Suprapubic skin (tissue), 4 donors: ENCODE data around the gene ZFR. TPM values are rescaled to one million over a fixed set of nuclear protein-coding genes. Genes with fewer than 3 reads are reported as not detected.

Experiments
- DNase-seq, 2 donors: peaks; one replicate each; pipeline ENCODE4 v3.0.0-alpha.2; 2019; ENCODE audit warnings: low spot score in 2 of 2
- H3K27ac ChIP-seq: fragments of 200-600 bp; sonication (generic); one replicate; pipeline ENCODE4 v1.5.1; 2019
- H3K27me3 ChIP-seq: fragments of 200-600 bp; sonication (generic); one replicate; pipeline ENCODE4 v1.5.1; 2019
- H3K36me3 ChIP-seq: fragments of 200-600 bp; sonication (generic); one replicate; pipeline ENCODE4 v1.5.1; 2019
- H3K4me1 ChIP-seq: fragments of 200-600 bp; sonication (generic); one replicate; pipeline ENCODE4 v1.5.1; 2019
- H3K4me3 ChIP-seq: fragments of 200-600 bp; sonication (generic); one replicate; pipeline ENCODE4 v1.5.1; 2019; ENCODE audit warnings: mild to moderate bottlenecking
- H3K9me3 ChIP-seq: fragments of 200-600 bp; sonication (generic); one replicate; pipeline ENCODE4 v1.5.1; 2019
- EP300 ChIP-seq: sonication (generic); formaldehyde crosslinking; IDR thresholded peaks from one replicate; pipeline ENCODE4 v1.6.1; 2017; ENCODE audit warnings: antibody characterized with exemption
- POLR2A ChIP-seq, 2 donors: fragments of 450-650 bp; IDR thresholded peaks; one replicate each; pipeline ENCODE4 v1.6.1; 2017; ENCODE audit warnings: antibody characterized with exemption in 2 of 2, mild to moderate bottlenecking in 2 of 2, moderate library complexity in 2 of 2
- POLR2AphosphoS5 ChIP-seq, 3 donors: sonication (generic); formaldehyde crosslinking; IDR thresholded peaks; one replicate each; pipeline ENCODE4 v1.6.1; 2017; ENCODE audit warnings: antibody characterized with exemption in 3 of 3
- WGBS: methylation state at CpG from one replicate; pipeline ENCODE4 v1.1.5; 2018; 5-methylcytosine and 5-hydroxymethylcytosine counted together
- total RNA-seq, 4 donors: library from RNA; depleted of rRNA; stranded (reverse); fragments of >200 nt; gene quantifications; one replicate each; pipeline ENCODE4 v1.1.0, GENCODE V29; 2016
- TF ChIP-seq, protein P1 (sequence below), 2 donors: fragments of 200-600 bp in 1 of 2; fragments of 450-650 bp in 1 of 2; sonication (generic) in 1 of 2; IDR thresholded peaks; one replicate each; pipeline ENCODE4 v1.5.1; 2016 to 2019; ENCODE audit warnings: antibody characterized with exemption in 2 of 2, mild to moderate bottlenecking in 1 of 2, moderate library complexity in 1 of 2

The ZFR gene
- total RNA-seq, 4 donors from 2014 or later, result 49.0 to 66.8 (median 54.1) TPM

DNA sequence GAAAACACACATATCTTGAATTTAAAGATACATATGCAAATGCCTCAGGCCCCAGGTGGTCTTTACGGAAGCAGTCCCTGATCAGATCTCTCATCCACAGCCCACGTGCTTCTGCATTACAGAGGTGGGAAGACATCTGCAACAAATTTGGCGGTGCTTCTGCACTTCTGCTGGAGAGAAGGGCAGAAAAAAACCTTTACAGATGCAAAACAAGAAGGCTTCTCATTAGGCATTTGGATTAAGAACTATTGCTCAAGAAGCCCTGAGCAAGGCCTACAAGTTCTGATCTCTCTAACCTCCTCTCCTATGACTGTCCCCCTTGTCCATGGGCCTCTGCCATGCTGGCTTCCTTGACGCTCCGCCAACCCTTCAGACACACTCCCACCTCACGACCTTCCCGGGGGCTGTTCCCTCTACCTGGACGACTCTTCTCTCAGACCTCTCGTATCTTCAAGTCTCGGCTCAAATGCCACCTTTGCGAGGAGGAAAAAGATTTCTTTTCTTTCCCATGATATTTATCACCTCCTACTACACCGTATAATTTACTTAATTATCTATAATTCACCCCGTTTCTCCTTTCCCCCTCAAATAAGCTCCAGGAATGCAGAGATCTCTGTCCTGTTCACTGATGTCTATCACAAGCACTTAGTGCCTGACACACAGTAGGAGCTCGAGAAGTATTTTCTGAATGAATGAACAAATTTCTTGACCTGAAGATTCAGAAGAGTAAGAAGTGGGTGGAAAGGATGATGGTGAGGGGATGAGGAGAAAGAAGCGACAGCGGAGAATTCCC lies 132.9 kb downstream of the ZFR start:
- no peak for DNase-seq
- Histone ChIP-seq H3K27ac (peak overlapping the region; percentile 99), H3K36me3 (no peaks in the 10 kb centered on the region), H3K27me3 (no peaks in the 10 kb centered on the region), H3K4me3 (peak overlapping the region; percentile 99), H3K9me3 (no peaks in the 10 kb centered on the region), H3K4me1 (peaks cover 45% of the 10 kb centered on the region)
- no peak for TF ChIP-seq POLR2AphosphoS5 (IDR thresholded peaks at IDR 0.05)
- no peak for TF ChIP-seq EP300
- TF ChIP-seq, protein P1, sequence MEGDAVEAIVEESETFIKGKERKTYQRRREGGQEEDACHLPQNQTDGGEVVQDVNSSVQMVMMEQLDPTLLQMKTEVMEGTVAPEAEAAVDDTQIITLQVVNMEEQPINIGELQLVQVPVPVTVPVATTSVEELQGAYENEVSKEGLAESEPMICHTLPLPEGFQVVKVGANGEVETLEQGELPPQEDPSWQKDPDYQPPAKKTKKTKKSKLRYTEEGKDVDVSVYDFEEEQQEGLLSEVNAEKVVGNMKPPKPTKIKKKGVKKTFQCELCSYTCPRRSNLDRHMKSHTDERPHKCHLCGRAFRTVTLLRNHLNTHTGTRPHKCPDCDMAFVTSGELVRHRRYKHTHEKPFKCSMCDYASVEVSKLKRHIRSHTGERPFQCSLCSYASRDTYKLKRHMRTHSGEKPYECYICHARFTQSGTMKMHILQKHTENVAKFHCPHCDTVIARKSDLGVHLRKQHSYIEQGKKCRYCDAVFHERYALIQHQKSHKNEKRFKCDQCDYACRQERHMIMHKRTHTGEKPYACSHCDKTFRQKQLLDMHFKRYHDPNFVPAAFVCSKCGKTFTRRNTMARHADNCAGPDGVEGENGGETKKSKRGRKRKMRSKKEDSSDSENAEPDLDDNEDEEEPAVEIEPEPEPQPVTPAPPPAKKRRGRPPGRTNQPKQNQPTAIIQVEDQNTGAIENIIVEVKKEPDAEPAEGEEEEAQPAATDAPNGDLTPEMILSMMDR (IDR thresholded peaks at IDR 0.05), result no peak
- TF ChIP-seq POLR2A (IDR thresholded peaks at IDR 0.05), result no peak
- 21% methylated on average over 16 of the region's 16 CpGs for WGBS

DNA sequence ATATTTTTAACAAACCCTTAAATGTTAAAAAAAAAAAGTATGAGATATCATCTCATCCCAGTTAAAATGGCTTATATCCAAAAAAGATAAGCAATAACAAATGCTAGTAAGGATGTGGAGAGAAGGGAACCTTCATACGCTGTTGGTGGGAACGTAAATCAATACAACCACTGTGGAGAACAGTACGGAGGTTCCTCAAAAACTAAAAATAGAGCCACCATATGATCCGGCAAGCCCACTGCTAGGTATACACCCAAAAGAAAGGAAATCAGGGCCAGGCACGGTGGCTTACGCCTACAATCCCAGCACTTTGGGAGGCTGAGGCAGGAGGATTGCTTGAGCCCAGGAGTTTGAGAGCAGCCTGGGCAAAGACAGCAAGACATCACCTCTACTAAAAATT lies 134.8 kb downstream of the ZFR start:
- no peak for TF ChIP-seq EP300
- no peak for TF ChIP-seq POLR2A (IDR thresholded peaks at IDR 0.05)
- TF ChIP-seq, protein P1 (IDR thresholded peaks at IDR 0.05), result no peak
- TF ChIP-seq POLR2AphosphoS5 (IDR thresholded peaks at IDR 0.05), result no peak
- no peak for DNase-seq
- Histone ChIP-seq H3K4me3 (no peak overlapping the region), H3K27me3 (no peaks in the 10 kb centered on the region), H3K9me3 (no peaks in the 10 kb centered on the region), H3K36me3 (no peaks in the 10 kb centered on the region), H3K27ac (peak overlapping the region; percentile 11), H3K4me1 (peaks cover 46% of the 10 kb centered on the region)
- 85% methylated on average over 6 of the region's 6 CpGs for WGBS

DNA sequence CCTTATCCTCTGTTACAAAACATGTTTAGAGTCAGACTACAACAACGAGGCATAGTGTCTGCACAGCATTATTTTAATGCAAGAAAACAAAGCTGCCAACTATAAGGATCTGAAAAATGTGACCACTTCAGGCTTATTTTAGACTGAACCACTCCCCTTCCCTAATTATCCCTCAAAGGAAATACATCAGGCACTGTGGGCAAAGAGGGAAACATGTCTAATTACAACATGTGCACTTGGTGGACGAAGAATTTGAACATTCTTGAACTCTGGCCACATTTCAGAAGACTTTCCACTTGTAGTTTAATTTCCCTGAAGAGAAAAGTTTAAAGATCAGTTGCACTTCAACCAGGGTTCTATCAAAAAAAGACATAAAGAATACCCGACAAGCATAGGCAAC lies 135.6 kb downstream of the ZFR start:
- Histone ChIP-seq H3K27me3 (no peaks in the 10 kb centered on the region), H3K4me3 (no peak overlapping the region), H3K9me3 (no peaks in the 10 kb centered on the region), H3K27ac (peak overlapping the region; percentile 27), H3K36me3 (no peaks in the 10 kb centered on the region), H3K4me1 (peaks cover 49% of the 10 kb centered on the region)
- WGBS, result 32% methylated on average over 3 of the region's 3 CpGs
- TF ChIP-seq EP300, result no peak
- TF ChIP-seq POLR2AphosphoS5 (IDR thresholded peaks at IDR 0.05), result no peak
- TF ChIP-seq, protein P1 (IDR thresholded peaks at IDR 0.05), result no peak
- TF ChIP-seq POLR2A (IDR thresholded peaks at IDR 0.05), result no peak
- no peak for DNase-seq

DNA sequence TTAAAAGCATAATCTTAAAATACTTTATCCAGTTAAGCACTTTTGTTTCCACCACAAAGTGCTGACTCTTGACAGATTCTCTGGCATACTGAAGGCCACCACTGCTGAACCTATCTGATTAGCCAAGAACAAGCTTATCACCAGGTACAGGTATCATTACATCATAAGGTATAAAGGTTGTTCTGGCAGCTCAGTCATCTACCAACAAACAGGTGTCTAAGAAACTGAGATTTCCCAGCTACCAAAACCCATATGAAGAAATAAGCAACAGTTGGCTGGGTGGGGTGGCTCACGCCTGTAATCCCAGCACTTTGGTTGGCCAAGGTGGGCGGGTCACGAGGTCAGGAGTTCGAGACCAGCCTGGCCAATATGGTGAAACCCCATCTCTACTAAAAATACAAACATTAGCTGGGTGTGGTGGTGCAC lies 136.8 kb downstream of the ZFR start:
- H3K9me3 ChIP-seq, result no peaks in the 10 kb centered on the region
- no peak overlapping the region for H3K27ac ChIP-seq
- DNase-seq, result no peak
- no peaks in the 10 kb centered on the region for H3K36me3 ChIP-seq
- 95% methylated on average over 4 of the region's 4 CpGs for WGBS
- H3K27me3 ChIP-seq, result no peaks in the 10 kb centered on the region
- TF ChIP-seq POLR2AphosphoS5 (IDR thresholded peaks at IDR 0.05), result no peak
- TF ChIP-seq POLR2A (IDR thresholded peaks at IDR 0.05), result no peak
- TF ChIP-seq, protein P1 (IDR thresholded peaks at IDR 0.05), result no peak
- TF ChIP-seq EP300, result no peak
- peaks cover 44% of the 10 kb centered on the region for H3K4me1 ChIP-seq
- no peak overlapping the region for H3K4me3 ChIP-seq

DNA sequence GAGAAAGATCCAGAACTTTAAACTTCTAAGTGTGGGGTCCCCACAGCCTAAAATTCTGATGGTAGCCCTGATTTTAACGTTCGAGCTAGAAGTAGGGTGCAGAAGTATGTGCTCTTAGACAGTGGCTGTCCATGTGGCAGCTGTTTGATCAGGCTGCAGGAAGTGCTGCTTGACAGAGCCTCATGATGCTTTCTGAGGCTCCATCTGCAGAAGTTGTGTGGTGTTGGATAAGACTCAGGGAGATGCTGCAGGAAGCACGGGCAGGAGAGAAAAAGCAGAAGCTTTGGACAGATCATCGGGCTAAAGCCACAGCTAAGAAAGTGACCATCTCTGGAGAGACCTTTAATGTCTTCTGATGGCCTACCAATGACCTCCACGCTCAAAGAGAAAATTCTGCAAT lies 139.9 kb downstream of the ZFR start:
- Histone ChIP-seq H3K27ac (no peak overlapping the region), H3K4me1 (peaks cover 25% of the 10 kb centered on the region), H3K27me3 (no peaks in the 10 kb centered on the region), H3K9me3 (no peaks in the 10 kb centered on the region), H3K36me3 (peaks cover 3% of the 10 kb centered on the region), H3K4me3 (no peak overlapping the region)
- 72% methylated on average over 5 of the region's 5 CpGs for WGBS
- TF ChIP-seq EP300, result no peak
- no peak for DNase-seq

Other genes starting within 250 kb of the ZFR start
- 10 to 100 TPM; 28.1 to 43.6 (median 40.6) TPM for gene MTMR12, start 131.8 kb downstream of the ZFR start, total RNA-seq
- gene SUB1, start 140.8 kb upstream of the ZFR start, total RNA-seq, result 100 to 1,000 TPM; 128 to 174 (median 137) TPM